ENCODE data around the gene FNDC3B.
A peak's percentile ranks its signal among the peaks of the same experiment; 100 is the strongest.

FNDC3B gene

GRCh38 chr3:172166890-172167289 is 127.5 kb downstream of the FNDC3B start:
- no peak for DNase-seq (ENCODE audit: low read depth, low spot score)

GRCh38 chr3:172167892-172168648 is 128.7 kb downstream of the FNDC3B start:
- DNase-seq (ENCODE audit: low read depth, low spot score): no peak

DNA sequence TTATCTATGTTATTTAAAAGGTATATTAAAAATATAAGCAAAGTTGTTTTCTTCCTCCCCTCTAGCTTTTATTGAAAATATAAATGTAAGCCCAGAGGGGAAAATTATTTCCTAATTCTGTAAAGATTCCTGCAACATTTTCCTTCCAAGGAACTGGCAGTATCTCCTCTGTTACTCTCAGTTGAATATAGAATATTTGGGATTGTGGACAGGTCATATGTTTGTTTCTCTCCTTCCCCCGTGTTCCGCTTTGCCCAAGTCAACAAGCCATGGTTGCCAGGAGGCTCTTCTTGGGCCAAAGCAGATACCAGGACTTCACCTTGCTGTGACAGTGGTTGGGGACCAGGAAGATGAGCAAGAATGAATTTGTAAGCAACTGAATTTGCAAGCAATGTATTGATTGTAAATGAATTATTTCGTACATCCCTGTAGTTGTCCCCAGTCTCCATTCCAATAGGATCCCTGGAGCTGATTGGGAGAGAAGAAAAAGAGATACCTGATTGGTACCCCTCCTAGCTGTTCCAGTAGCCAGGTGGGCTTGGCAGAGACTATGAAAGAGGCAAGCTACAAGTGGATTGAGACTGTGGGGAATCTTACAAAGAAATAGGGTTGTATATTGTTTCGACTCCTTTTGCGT is 130.8 kb downstream of the FNDC3B start:
- no peak for DNase-seq (ENCODE audit: low read depth, low spot score)

DNA sequence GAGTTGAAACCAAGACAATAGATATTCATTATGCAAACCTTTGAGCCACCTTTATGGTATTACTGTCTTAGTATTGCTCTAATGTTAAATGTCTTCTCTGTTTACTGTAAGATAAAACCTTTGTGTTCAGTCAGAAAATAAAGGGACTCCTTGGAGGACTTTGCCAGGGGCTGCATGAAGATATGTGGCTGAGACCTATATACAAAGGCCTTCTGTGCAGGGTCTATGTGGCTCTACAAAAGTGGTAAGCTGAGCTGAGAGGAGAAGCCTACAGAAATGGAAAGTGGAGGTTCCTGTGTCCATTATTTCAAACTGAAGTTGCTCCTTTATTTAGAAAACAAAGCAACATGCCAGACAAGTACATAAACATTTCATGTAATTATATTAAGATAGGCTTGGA is 131.5 kb downstream of the FNDC3B start:
- no peak for DNase-seq (ENCODE audit: low read depth, low spot score)

- DNase-seq (ENCODE audit: low read depth, low spot score): no peak
Measured at GRCh38 chr3:172171396-172172075, 132.2 kb downstream of the FNDC3B start.

DNA sequence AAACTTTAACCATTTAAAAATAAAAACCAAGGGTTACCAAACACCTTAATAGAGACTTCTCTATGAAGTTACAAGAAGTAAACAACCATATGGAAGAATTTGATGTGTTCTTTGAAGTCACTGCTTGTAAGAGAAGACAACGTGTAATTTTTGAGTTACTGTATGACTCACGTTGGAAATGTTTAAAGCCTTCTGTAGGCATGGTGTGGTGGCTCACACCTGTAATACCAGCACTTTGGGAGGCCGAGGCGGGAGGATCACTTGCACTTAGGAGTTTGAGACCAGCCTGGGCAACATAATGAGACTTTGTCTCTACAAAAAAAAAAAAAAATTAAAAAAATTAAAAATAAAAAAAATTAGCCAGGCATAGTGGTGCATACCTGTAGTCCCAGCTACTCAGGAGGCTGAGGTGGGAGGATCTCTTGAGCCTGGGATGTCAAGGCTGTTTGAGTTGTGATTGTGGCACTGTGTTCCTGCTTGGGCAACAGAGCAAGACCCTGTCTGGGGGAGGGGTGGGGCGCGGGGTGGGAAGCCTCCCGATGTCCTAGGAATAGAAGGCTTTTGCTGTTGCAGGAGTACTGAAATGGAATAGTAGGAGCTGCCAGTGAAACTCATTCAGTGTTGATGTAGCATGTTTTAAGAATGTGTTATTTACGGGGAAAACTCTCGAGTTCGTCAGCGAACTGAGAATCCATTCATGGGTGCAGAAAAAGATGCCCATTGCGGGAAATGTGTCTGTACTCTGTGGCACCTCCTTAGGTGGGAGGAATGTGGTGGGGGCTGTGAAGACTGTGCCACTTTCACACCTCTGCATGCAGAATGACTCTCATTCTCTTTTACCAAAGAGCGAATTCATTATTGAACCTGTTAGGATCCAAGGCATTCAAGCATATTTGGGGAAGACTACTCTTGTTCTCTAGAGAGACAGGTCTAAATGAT is 134.2 kb downstream of the FNDC3B start:
- DNase-seq (ENCODE audit: low read depth, low spot score): no peak

GRCh38 chr3:172174513-172175253 is 135.3 kb downstream of the FNDC3B start:
- no peak for DNase-seq (ENCODE audit: low read depth, low spot score)

DNA sequence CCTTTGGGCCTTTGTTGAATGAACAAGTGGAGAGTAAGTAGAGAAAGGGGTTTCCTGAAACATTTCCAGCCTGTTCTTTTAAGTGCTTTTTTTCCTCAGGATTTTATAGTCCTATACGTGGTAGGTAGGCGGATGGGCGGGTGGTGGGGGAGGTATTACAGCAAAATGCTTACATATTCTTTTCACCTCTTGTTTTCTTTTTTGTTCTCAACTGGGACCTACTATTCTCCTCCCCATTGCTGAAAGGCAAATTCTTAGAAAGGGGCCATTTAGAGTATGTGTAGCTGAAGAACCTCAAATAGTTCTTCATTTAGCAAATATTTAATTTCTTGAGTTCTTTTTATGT is 135.8 kb downstream of the FNDC3B start:
- no peak for DNase-seq (ENCODE audit: low read depth, low spot score)

DNA sequence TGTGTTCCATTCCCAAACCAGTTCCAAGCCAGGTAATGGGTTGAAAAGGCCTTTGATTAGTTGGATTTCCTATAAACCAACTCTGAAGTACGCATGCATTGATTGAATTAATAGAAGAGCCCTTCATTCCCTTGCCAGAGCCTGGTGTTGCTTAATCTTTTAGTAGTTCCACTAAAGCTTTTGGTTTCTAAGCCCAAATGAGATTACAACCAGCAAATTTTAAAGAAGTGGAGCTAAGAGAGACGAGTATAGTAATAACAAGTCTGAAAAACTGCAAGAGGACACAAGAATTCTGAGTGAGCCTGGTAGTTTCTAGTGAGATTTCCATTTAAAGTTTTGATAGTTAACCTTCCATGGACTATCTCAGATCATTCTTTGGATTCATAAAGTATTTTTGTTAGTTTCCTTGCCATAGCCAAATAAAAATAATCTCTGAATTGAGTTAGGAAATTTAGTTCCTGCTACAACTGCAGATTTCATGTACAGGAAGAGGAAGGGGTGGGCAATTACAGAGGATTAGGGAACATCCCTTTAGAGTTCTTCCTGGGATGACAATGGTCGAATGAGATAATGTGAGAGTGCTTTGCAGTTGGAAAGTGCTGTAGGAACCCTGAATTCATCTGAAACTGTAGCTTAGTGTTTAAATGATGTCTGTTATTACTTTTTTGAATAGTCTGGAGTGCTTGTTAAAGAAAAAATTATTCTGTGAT is 136.8 kb downstream of the FNDC3B start:
- DNase-seq (ENCODE audit: low read depth, low spot score): no peak

DNA sequence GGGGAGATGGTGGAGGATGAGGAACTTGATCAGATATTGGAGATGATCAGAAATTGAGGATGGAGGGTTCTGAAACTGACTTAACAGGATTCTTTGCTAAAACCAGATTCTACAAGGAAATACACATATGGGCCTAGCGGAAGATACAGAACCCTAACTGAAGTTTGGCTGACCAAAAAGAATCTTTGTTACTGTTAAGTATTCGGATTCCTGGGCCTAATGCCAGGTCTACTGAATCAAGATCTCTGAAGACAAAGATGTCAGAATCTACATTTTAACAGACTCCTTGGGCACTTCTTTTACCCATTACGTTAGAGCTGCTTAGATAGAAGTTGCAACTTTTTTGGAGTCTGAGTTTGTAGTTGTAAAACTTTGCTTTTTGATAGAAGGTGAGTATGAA is 137.7 kb downstream of the FNDC3B start:
- DNase-seq (ENCODE audit: low read depth, low spot score): no peak

GRCh38 chr3:172177803-172178316 is 138.5 kb downstream of the FNDC3B start:
- no peak for DNase-seq (ENCODE audit: low read depth, low spot score)

- no peak for DNase-seq (ENCODE audit: low read depth, low spot score)
Measured at GRCh38 chr3:172179680-172180399, 140.5 kb downstream of the FNDC3B start.

- DNase-seq (ENCODE audit: low read depth, low spot score): no peak
Measured at GRCh38 chr3:172180473-172180872, 141.1 kb downstream of the FNDC3B start.

DNA sequence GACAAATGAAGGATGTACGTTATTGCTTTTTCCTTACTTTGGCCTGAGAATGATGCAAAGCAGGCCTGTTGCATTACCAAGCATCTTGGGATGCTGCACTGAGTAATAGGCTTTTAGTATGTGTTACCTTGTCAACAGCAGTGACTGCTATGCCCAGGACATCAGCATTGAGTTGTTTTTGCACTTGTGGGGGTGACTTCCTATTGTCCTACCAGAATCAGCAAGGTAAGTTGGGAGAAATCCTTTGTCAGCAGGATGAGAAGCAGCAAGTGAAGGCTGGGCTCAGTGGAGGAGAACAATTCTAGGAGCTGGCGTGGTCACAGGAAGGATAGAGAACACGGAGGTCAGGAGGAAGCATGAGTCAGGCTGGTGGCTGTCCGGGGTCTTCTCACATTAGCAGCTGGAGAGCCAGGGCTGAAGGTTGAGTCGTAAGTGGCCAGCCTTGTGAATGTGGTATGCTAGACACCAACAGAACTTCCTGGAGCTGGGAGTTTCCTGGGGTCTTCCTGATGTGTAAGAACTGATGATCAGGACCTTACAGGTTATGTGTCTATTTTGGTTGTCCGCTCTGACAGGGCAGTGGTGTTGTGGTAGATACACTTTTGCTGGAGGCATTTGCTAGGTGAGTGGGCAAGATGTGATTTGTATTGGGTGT is 142.7 kb downstream of the FNDC3B start:
- DNase-seq (ENCODE audit: low read depth, low spot score): peak; percentile 46

DNA sequence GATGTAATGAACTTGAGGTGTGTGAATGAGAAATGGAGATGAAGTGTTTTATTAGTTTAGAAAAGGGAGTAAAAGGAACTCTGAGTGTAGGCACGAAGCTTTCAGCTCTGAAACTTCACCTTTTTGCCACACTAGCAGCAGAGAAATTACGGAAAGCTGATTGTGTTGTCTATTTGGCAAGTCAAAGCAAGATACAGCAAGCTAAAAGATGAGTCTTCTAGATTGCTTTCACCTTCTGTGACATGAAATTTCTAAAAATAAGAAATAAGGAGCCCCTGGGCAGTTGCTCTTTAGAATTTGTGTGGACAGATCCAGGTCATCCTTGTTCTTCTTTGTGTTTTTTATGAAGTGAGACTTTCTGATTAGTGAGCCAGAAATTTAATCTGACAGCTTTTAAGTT is 143.4 kb downstream of the FNDC3B start:
- DNase-seq (ENCODE audit: low read depth, low spot score): no peak

DNA sequence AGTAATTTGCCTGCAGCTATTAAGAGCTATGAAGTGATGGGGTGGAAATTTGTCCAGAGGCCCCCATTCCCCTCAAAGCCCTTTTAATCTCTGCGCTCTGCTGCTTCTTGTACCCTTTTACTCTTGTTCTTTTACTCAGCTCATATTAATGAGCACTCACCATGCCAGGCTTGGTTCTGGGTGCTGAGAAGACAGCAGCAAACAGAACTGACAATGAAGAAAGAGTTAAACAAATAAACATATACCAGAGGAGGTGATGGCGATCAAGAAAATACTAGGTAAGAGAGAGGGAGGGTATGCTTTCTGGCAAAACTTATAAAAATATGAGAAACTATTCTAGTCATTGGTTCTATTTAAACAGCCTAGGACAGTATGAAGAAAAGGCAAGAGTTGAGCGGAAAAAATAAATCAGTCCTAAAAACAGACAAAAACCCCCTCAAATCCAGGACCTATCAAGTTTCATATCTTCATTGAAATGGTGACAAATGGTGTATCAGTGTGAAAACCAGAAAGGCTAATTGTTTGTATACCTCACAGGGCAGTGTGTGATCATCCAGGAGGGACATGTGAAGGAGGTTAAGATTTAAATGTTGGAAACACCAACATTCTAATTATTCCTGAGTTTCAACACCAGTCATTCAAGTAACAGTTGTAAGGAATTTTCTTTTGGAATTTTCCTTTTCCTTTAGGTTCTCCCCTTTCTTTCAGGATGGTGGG is 144.9 kb downstream of the FNDC3B start:
- DNase-seq (ENCODE audit: low read depth, low spot score): no peak

GRCh38 chr3:172185907-172186306 is 146.5 kb downstream of the FNDC3B start:
- DNase-seq (ENCODE audit: low read depth, low spot score): no peak

DNA sequence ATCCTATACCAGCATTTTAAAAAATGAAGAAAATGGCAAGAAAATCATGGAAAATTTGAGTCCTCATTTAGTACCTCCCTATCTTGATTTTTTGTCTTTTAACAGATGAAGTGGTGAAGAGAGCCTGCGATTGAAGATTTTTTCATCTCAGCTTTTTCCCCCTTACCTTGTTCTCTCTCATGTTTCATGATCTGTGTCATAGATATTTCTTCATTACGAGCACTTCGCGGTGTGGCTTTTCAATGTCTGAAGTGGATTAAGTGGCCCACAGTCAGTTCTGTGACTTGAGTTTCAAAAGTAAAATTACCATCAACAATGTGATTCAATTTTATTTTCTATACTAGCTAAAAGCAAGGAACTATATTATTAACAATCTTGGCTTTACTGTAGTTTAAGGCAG is 147.2 kb downstream of the FNDC3B start:
- no peak for DNase-seq (ENCODE audit: low read depth, low spot score)

All from ELF-1 (cell line).